B cell (primary cell): ENCODE measurements around the gene LAPTM4A. TPM values are rescaled to one million over a fixed set of nuclear protein-coding genes. Genes with fewer than 3 reads are reported as not detected.

Experiments
- ATAC-seq: fragments of 200-7000 bp; cut with Tn5 transposase; one replicate; pipeline ENCODE4 v1.10.0; 2021; ENCODE audit warnings: low read depth, mild to moderate bottlenecking, moderate number of reproducible peaks, moderate library complexity
- CTCF ChIA-PET: fragments of 350-600 bp; sonication (Branson Sonifier 250); formaldehyde crosslinking; loops from one replicate; lab custom pipeline; 2021; ENCODE audit warnings: antibody characterized with exemption, inconsistent platforms; lab: Charles Lee
- POLR2A ChIA-PET: fragments of 350-600 bp; sonication (Branson Sonifier 250); formaldehyde crosslinking; loops from one replicate; lab custom pipeline; 2021; ENCODE audit warnings: antibody characterized with exemption; lab: Charles Lee
- DNase-seq: peaks from one replicate; pipeline ENCODE4 v3.0.0; 2013
- H2AFZ ChIP-seq: 2 replicates; pipeline ENCODE4 v1.6.1; 2012; ENCODE audit warnings: mild to moderate bottlenecking, low read depth, low read length; ENCODE audit not compliant: insufficient read depth, poor library complexity, severe bottlenecking
- H3K27ac ChIP-seq, 2 donors: 1 replicate in 1 of 2; 2 replicates in 1 of 2; pipeline ENCODE4 v1.5.1; 2012 to 2013; ENCODE audit warnings: low read length in 2 of 2, mild to moderate bottlenecking in 2 of 2, moderate library complexity in 1 of 2
- H3K27me3 ChIP-seq, 4 experiments: fragments of 200-600 bp in 1 of 4; sonication (generic) in 1 of 4; replicated peaks in 1 of 4; 1 replicate in 2 of 4; 2 replicates in 2 of 4; pipeline versions ENCODE4 v1.6.1 to v1.7.0; 2013 to 2016; ENCODE audit warnings: low read length in 3 of 4, mild to moderate bottlenecking in 2 of 4, mixed read lengths in 1 of 4, moderate library complexity in 1 of 4; ENCODE audit not compliant: insufficient read depth in 4 of 4, control insufficient read depth in 3 of 4; ENCODE audit errors: control extremely low read depth in 1 of 4
- H3K36me3 ChIP-seq, 2 experiments: replicated peaks in 1 of 2; 1 replicate in 1 of 2; 2 replicates in 1 of 2; pipeline versions ENCODE4 v1.6.1 to v1.7.1; 2013; ENCODE audit warnings: low read length in 1 of 2; ENCODE audit not compliant: insufficient read depth in 2 of 2, control insufficient read depth in 1 of 2; ENCODE audit errors: control extremely low read depth in 1 of 2, extremely low read depth in 1 of 2
- H3K4me1 ChIP-seq, 2 donors: fragments of 200-600 bp in 1 of 2; sonication (generic) in 1 of 2; 1 replicate in 1 of 2; 2 replicates in 1 of 2; pipeline versions ENCODE4 v1.5.1 to v1.6.1; 2013 to 2017; ENCODE audit warnings: low read length in 2 of 2; ENCODE audit not compliant: control insufficient read depth in 2 of 2, insufficient read depth in 2 of 2
- H3K4me2 ChIP-seq: replicated peaks from 2 replicates; pipeline ENCODE3; 2012; ENCODE audit warnings: mild to moderate bottlenecking, low read depth, low read length; ENCODE audit not compliant: poor library complexity, severe bottlenecking
- H3K4me3 ChIP-seq, 5 experiments: fragments of 200-600 bp in 1 of 5; sonication (generic) in 1 of 5; 1 replicate in 3 of 5; 2 replicates in 2 of 5; pipeline versions ENCODE4 v1.5.1 to v1.7.0; 2011 to 2016; ENCODE audit warnings: low read length in 4 of 5, mild to moderate bottlenecking in 4 of 5, low read depth in 2 of 5, control low read depth in 1 of 5, moderate library complexity in 1 of 5; ENCODE audit not compliant: insufficient read depth in 1 of 5; ENCODE audit errors: control extremely low read depth in 1 of 5, extremely low read depth in 1 of 5
- H3K79me2 ChIP-seq: fragments of 200-600 bp; sonication (generic); one replicate; pipeline ENCODE4 v1.6.0; 2016; ENCODE audit warnings: low read length; ENCODE audit not compliant: control insufficient read depth, insufficient read depth
- H3K9ac ChIP-seq: fragments of 200-600 bp; sonication (generic); 2 replicates; pipeline ENCODE4 v1.6.1; 2017; ENCODE audit warnings: mild to moderate bottlenecking, low read length, moderate library complexity
- H3K9me3 ChIP-seq, 3 donors: one replicate each; pipeline versions ENCODE4 v1.6.1 to v1.7.1; 2013; ENCODE audit warnings: low read length in 2 of 3; ENCODE audit not compliant: control insufficient read depth in 2 of 3, insufficient read depth in 1 of 3; ENCODE audit errors: control extremely low read depth in 1 of 3
- H4K20me1 ChIP-seq: 2 replicates; pipeline ENCODE4 v1.6.0; 2012; ENCODE audit warnings: mild to moderate bottlenecking, low read length; ENCODE audit not compliant: insufficient read depth, control insufficient read depth, poor library complexity, severe bottlenecking
- H3K27ac Mint-ChIP-seq: one replicate; pipeline ENCODE4 v1.8.0; 2021; ENCODE audit warnings: mixed read lengths
- H3K27me3 Mint-ChIP-seq: one replicate; pipeline ENCODE4 v1.8.0; 2021; ENCODE audit warnings: mixed read lengths
- H3K4me1 Mint-ChIP-seq: one replicate; pipeline ENCODE4 v1.8.0; 2021; ENCODE audit warnings: mixed read lengths
- H3K4me3 Mint-ChIP-seq: one replicate; pipeline ENCODE4 v1.8.0; 2021; ENCODE audit warnings: mixed read lengths
- H3K9me3 Mint-ChIP-seq: one replicate; pipeline ENCODE4 v1.8.0; 2022; ENCODE audit warnings: mixed read lengths; ENCODE audit not compliant: insufficient read depth
- EZH2 ChIP-seq: IDR thresholded peaks from 2 replicates; pipeline ENCODE4 v1.6.1; 2012; ENCODE audit warnings: borderline replicate concordance, low read depth, mild to moderate bottlenecking, moderate library complexity, low read length; ENCODE audit not compliant: insufficient read depth, poor library complexity, severe bottlenecking
- WGBS: methylation state at CpG from one replicate; pipeline ENCODE4 v1.1.5; 2013; ENCODE audit warnings: missing lambda C conversion rate; ENCODE audit not compliant: insufficient coverage; 5-methylcytosine and 5-hydroxymethylcytosine counted together
- intact Hi-C: fragments of 100-400 bp; cut with micrococcal nuclease; formaldehyde crosslinking; loops from one replicate; pipeline ENCODE4 v1.10.0; 2022
- polyA plus RNA-seq: library from polyadenylated mRNA; depleted of rRNA; stranded (reverse); fragments of >200 nt; gene quantifications from 2 replicates; pipeline ENCODE4 v1.2.3, GENCODE V29; 2012
- total RNA-seq, 2 donors: library from RNA; stranded (reverse); fragments of 120-200 nt in 1 of 2; gene quantifications; 1 replicate in 1 of 2; 2 replicates in 1 of 2; pipeline versions ENCODE4 v1.2.3 to v1.2.4, GENCODE V29; 2013 to 2022
- TF ChIP-seq, protein P1 (sequence below): fragments of 200-600 bp; IDR thresholded peaks from one replicate; pipeline ENCODE4 v1.8.0; 2022; ENCODE audit warnings: antibody characterized with exemption, mild to moderate bottlenecking

LAPTM4A gene
- total and polyA plus RNA-seq, 2 donors (not counting 1 experiment from before 2014, with no cell fraction given): 45.9 to 74.4 TPM

GRCh38 chr2:20052861-20053281 lies 1.4 kb upstream of the LAPTM4A start:
- H3K4me3 Mint-ChIP-seq: no peak overlapping the region
- intact Hi-C loops: loop anchor here (1.0 kb wide), 2 partner anchors 705 to 1493 kb away; partner anchors contain the start of gene RDH14
- Histone ChIP-seq H2AFZ (peak overlapping the region; percentile 91), H3K9ac (peak overlapping the region; percentile 92), H3K4me3 (no peak overlapping the region), H3K4me1 (peaks cover 25 to 27% of the 10 kb centered on the region in 2 donors), H3K79me2 (peaks cover 35% of the 10 kb centered on the region), H3K9me3 (no peaks in the 10 kb centered on the region), H3K4me2 (peak overlapping the region; percentile 96), H3K27me3 (peaks cover 0 to 15% (median 7%) of the 10 kb centered on the region in 4 experiments), H3K27ac (no peak overlapping the region), H3K36me3 (no peaks in the 10 kb centered on the region), H4K20me1 (peaks cover 18% of the 10 kb centered on the region)
- no peak for ATAC-seq
- peaks cover 23% of the 10 kb centered on the region for H3K27me3 Mint-ChIP-seq
- WGBS: 89% methylated on average over 1 of the region's 5 CpGs
- H3K27ac Mint-ChIP-seq: no peak overlapping the region
- H3K4me1 Mint-ChIP-seq: peaks cover 24% of the 10 kb centered on the region
- ChIA-PET POLR2A (no interaction called here), CTCF (interaction anchor here (0.6 to 1.6 kb wide), 3 partner anchors 9 to 99 kb away, joined by 3 read pairs; partner anchors contain the start of gene WDR35)
- no peak for DNase-seq
- H3K9me3 Mint-ChIP-seq: no peaks in the 10 kb centered on the region
- TF ChIP-seq, protein P1, sequence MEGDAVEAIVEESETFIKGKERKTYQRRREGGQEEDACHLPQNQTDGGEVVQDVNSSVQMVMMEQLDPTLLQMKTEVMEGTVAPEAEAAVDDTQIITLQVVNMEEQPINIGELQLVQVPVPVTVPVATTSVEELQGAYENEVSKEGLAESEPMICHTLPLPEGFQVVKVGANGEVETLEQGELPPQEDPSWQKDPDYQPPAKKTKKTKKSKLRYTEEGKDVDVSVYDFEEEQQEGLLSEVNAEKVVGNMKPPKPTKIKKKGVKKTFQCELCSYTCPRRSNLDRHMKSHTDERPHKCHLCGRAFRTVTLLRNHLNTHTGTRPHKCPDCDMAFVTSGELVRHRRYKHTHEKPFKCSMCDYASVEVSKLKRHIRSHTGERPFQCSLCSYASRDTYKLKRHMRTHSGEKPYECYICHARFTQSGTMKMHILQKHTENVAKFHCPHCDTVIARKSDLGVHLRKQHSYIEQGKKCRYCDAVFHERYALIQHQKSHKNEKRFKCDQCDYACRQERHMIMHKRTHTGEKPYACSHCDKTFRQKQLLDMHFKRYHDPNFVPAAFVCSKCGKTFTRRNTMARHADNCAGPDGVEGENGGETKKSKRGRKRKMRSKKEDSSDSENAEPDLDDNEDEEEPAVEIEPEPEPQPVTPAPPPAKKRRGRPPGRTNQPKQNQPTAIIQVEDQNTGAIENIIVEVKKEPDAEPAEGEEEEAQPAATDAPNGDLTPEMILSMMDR: no peak
- no peak for TF ChIP-seq EZH2

- ATAC-seq (no peak), DNase-seq (no peak)
- Histone ChIP-seq H4K20me1 (peaks cover 20% of the 10 kb centered on the region), H3K4me1 (peaks cover 25 to 28% of the 10 kb centered on the region in 2 donors), H3K27ac (peak overlapping the region; percentile 88 to 98), H3K36me3 (no peaks in the 10 kb centered on the region), H3K9me3 (no peaks in the 10 kb centered on the region), H3K4me2 (peak overlapping the region; percentile 96), H3K9ac (peak overlapping the region; percentile 92), H3K79me2 (peaks cover 40% of the 10 kb centered on the region), H3K27me3 (peaks cover 0 to 15% (median 7%) of the 10 kb centered on the region in 4 experiments), H2AFZ (peak overlapping the region; percentile 91), H3K4me3 (peak overlapping the region; percentile 49 to 97 (median 85))
- peaks cover 19% of the 10 kb centered on the region for H3K27me3 Mint-ChIP-seq
- no peak overlapping the region for H3K4me3 Mint-ChIP-seq
- CTCF ChIA-PET: interaction anchor here (0.6 to 3.6 kb wide), 5 partner anchors 8 to 705 kb away, joined by 3 to 18 read pairs (median 3); no protein-coding TSS in a partner anchor
- WGBS: 0% methylated on average over 3 of the region's 10 CpGs
- TF ChIP-seq EZH2: no peak
- TF ChIP-seq, protein P1: no peak
- POLR2A ChIA-PET: interaction anchor here (1.3 kb wide), 1 partner anchor 624 kb away, joined by 3 read pairs; no protein-coding TSS in a partner anchor
- peaks cover 28% of the 10 kb centered on the region for H3K4me1 Mint-ChIP-seq
- no peaks in the 10 kb centered on the region for H3K9me3 Mint-ChIP-seq
- no peak overlapping the region for H3K27ac Mint-ChIP-seq
- intact Hi-C loops: loop anchor here (1.0 kb wide), 2 partner anchors 704 to 1492 kb away; partner anchors contain the start of gene RDH14
Measured at GRCh38 chr2:20052229-20052851, 912 bp upstream of the LAPTM4A start.
